ENCODE data around the gene PARP6. TPM values are rescaled to one million over a fixed set of nuclear protein-coding genes. Genes with fewer than 3 reads are reported as not detected.
A peak's percentile ranks its signal among the peaks of the same experiment; 100 is the strongest.

PARP6 gene
- total and polyA plus RNA-seq, 9 of the 15 experiments (the other 6 are each of a cell fraction or from before 2014, with no cell fraction given) = 14.8 to 83.2 (median 28.3) TPM

- TF ChIP-seq, protein P1, sequence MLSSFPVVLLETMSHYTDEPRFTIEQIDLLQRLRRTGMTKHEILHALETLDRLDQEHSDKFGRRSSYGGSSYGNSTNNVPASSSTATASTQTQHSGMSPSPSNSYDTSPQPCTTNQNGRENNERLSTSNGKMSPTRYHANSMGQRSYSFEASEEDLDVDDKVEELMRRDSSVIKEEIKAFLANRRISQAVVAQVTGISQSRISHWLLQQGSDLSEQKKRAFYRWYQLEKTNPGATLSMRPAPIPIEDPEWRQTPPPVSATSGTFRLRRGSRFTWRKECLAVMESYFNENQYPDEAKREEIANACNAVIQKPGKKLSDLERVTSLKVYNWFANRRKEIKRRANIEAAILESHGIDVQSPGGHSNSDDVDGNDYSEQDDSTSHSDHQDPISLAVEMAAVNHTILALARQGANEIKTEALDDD (IDR thresholded peaks at IDR 0.05) = no peak
- TF ChIP-seq SRSF1 (IDR thresholded peaks at IDR 0.05; ENCODE audit: low read depth, low read length) (no peak), LEF1 (IDR thresholded peaks at IDR 0.05) (no peak), TEAD2 (tag; IDR thresholded peaks at IDR 0.05) (no peak), HDGF (IDR thresholded peaks at IDR 0.05) (no peak), KLF6 (CRISPR knock-in tag; IDR thresholded peaks at IDR 0.05; ENCODE audit: borderline replicate concordance) (no peak), HDAC6 (IDR thresholded peaks at IDR 0.05; ENCODE audit: low read depth, low read length) (no peak), MYC (IDR thresholded peaks at IDR 0.05; ENCODE audit: low read depth, low read length) (no peak), MYC (CRISPR knock-in tag; IDR thresholded peaks at IDR 0.05; ENCODE audit: borderline replicate concordance, low read depth) (no peak), NR2C2 (CRISPR knock-in tag; IDR thresholded peaks at IDR 0.05) (0 out of 2 replicates have a peak, but pooled peaks have one; percentile 52), NR2C2 (tag; IDR thresholded peaks at IDR 0.05) (no peak), BDP1 (IDR thresholded peaks at IDR 0.05; ENCODE audit: insufficient read depth, insufficient read length) (no peak), USF2 (CRISPR knock-in tag; IDR thresholded peaks at IDR 0.05) (peak; percentile 24; the same call in 1 of the 2 replicates), SAP30 (IDR thresholded peaks at IDR 0.05; ENCODE audit: borderline replicate concordance, insufficient read depth, low read depth, low read length, poor library complexity, severe bottlenecking) (peak; percentile 76), MAFF (IDR thresholded peaks at IDR 0.05; ENCODE audit: low read length) (no peak), POLR2H (tag; IDR thresholded peaks at IDR 0.05; ENCODE audit: low read depth) (no peak), ZNF384 (IDR thresholded peaks at IDR 0.05; ENCODE audit: low read depth, low read length) (no peak)
- TF ChIP-seq, protein P2, sequence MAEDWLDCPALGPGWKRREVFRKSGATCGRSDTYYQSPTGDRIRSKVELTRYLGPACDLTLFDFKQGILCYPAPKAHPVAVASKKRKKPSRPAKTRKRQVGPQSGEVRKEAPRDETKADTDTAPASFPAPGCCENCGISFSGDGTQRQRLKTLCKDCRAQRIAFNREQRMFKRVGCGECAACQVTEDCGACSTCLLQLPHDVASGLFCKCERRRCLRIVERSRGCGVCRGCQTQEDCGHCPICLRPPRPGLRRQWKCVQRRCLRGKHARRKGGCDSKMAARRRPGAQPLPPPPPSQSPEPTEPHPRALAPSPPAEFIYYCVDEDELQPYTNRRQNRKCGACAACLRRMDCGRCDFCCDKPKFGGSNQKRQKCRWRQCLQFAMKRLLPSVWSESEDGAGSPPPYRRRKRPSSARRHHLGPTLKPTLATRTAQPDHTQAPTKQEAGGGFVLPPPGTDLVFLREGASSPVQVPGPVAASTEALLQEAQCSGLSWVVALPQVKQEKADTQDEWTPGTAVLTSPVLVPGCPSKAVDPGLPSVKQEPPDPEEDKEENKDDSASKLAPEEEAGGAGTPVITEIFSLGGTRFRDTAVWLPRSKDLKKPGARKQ (CRISPR knock-in tag; IDR thresholded peaks at IDR 0.05) = no peak
- TF ChIP-seq, protein P3, sequence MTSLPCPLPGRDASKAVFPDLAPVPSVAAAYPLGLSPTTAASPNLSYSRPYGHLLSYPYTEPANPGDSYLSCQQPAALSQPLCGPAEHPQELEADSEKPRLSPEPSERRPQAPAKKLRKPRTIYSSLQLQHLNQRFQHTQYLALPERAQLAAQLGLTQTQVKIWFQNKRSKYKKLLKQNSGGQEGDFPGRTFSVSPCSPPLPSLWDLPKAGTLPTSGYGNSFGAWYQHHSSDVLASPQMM (CRISPR knock-in tag; IDR thresholded peaks at IDR 0.05) = no peak
- TF ChIP-seq, protein P4, sequence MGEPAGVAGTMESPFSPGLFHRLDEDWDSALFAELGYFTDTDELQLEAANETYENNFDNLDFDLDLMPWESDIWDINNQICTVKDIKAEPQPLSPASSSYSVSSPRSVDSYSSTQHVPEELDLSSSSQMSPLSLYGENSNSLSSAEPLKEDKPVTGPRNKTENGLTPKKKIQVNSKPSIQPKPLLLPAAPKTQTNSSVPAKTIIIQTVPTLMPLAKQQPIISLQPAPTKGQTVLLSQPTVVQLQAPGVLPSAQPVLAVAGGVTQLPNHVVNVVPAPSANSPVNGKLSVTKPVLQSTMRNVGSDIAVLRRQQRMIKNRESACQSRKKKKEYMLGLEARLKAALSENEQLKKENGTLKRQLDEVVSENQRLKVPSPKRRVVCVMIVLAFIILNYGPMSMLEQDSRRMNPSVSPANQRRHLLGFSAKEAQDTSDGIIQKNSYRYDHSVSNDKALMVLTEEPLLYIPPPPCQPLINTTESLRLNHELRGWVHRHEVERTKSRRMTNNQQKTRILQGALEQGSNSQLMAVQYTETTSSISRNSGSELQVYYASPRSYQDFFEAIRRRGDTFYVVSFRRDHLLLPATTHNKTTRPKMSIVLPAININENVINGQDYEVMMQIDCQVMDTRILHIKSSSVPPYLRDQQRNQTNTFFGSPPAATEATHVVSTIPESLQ (CRISPR knock-in tag; IDR thresholded peaks at IDR 0.05) = peak; percentile 98
Measured at GRCh38 chr15:72319360-72319984, 47.1 kb upstream of the PARP6 start (continued).
